ENCODE measurements around the gene SART1.

DNA sequence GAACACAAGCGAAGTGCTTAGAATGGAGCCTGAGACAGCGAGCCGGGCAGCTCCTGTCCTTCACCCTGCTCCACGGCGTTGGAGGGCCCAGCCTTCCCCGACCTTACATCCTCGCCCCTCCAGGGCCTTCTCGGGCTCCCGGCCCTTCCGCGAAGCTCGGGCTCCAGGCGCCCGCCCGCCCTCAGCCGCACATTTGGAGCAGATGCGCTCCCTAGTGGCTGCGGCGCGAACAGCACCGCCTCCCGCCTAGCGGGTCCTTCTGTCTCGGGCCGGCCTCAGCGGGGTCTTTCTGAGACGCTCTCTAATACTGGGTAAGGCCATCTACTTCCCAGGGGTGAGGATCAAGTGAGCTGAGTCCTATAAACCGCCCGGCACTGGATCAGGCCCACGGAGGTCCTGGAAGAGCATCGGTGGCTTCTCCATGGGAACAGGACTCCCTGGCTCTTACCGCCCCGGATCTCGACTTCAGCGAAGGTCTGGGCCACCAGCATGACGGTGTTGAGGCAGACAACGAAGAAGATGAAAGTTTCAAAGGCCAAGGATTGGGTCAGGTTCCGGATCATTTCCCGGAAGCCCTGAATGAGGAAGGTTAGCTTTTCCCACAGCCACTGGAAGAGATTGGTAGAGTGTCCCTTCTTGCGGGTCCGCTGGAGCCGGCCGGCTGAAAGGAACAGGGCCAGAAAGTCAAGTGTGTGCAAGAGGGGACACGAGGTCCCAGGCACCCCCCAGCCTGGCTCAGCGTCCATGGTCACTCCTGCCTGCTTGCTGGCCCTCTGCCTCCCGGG, 61.1 kb downstream of the SART1 start:
- TF ChIP-seq, protein P1, sequence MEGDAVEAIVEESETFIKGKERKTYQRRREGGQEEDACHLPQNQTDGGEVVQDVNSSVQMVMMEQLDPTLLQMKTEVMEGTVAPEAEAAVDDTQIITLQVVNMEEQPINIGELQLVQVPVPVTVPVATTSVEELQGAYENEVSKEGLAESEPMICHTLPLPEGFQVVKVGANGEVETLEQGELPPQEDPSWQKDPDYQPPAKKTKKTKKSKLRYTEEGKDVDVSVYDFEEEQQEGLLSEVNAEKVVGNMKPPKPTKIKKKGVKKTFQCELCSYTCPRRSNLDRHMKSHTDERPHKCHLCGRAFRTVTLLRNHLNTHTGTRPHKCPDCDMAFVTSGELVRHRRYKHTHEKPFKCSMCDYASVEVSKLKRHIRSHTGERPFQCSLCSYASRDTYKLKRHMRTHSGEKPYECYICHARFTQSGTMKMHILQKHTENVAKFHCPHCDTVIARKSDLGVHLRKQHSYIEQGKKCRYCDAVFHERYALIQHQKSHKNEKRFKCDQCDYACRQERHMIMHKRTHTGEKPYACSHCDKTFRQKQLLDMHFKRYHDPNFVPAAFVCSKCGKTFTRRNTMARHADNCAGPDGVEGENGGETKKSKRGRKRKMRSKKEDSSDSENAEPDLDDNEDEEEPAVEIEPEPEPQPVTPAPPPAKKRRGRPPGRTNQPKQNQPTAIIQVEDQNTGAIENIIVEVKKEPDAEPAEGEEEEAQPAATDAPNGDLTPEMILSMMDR (IDR thresholded peaks at IDR 0.05), result peak; percentile 90 to 95 (median 91)
- TF ChIP-seq POLR2A (IDR thresholded peaks at IDR 0.05), result no peak
- no peak for TF ChIP-seq EP300 (IDR thresholded peaks at IDR 0.05)

Data from tibial nerve (tissue), 4 donors.